Measurements from ENCODE around the gene VTN. TPM values are rescaled to one million over a fixed set of nuclear protein-coding genes. Genes with fewer than 3 reads are reported as not detected.
A peak's percentile ranks its signal among the peaks of the same experiment; 100 is the strongest.

VTN gene
- total and polyA plus RNA-seq, 11 donors, result 16.9 to 120 (median 65.3) TPM

DNA sequence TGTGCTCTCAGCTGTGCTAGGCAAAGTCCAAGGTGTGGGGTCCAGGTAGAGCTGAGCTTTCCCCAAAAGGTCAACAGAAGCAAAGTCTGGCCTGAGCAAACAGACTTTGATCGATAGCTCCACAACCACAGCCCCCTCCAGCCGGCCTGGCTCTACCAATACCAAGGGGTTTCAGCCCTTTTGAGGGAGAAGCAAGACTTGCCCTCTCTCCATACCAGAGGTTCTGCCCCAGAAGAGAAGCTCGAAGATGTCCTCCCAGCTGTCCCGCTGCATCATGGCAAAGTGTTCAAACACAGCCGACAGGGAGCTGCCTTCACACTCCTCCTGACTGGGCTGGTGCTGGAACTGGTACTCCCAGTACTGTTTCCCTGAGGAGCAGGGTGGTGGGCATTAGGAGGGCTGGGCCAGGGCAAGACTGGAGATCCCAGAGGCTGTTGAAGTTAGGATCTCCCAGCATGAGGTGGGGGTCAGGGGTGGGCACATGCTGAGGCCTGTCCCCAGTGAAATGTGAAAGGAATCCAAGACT lies 1.7 kb downstream of the VTN start:
- Histone ChIP-seq H3K4me1 (peaks cover 7 to 37% (median 24%) of the 10 kb centered on the region in 12 donors), H3K36me3 (peaks cover 0 to 24% (median 8%) of the 10 kb centered on the region in 9 donors), H3K4me3 (no peak overlapping the region), H3K9me3 (no peaks in the 10 kb centered on the region), H3K27me3 (no peaks in the 10 kb centered on the region), H3K27ac (peak overlapping the region in 1 of 12 donors; percentile 86)
- intact Hi-C loops (cut with DNase I), result no loop called here
- 81 to 92% (median 87%) methylated on average over 3 to 5 of the region's 5 CpGs for WGBS, 4 donors
- TF ChIP-seq POLR2A (IDR thresholded peaks at IDR 0.05), result no peak
- TF ChIP-seq, protein P1, sequence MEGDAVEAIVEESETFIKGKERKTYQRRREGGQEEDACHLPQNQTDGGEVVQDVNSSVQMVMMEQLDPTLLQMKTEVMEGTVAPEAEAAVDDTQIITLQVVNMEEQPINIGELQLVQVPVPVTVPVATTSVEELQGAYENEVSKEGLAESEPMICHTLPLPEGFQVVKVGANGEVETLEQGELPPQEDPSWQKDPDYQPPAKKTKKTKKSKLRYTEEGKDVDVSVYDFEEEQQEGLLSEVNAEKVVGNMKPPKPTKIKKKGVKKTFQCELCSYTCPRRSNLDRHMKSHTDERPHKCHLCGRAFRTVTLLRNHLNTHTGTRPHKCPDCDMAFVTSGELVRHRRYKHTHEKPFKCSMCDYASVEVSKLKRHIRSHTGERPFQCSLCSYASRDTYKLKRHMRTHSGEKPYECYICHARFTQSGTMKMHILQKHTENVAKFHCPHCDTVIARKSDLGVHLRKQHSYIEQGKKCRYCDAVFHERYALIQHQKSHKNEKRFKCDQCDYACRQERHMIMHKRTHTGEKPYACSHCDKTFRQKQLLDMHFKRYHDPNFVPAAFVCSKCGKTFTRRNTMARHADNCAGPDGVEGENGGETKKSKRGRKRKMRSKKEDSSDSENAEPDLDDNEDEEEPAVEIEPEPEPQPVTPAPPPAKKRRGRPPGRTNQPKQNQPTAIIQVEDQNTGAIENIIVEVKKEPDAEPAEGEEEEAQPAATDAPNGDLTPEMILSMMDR (IDR thresholded peaks at IDR 0.05), result no peak
- ATAC-seq, result no peak
- no peak for DNase-seq

DNA sequence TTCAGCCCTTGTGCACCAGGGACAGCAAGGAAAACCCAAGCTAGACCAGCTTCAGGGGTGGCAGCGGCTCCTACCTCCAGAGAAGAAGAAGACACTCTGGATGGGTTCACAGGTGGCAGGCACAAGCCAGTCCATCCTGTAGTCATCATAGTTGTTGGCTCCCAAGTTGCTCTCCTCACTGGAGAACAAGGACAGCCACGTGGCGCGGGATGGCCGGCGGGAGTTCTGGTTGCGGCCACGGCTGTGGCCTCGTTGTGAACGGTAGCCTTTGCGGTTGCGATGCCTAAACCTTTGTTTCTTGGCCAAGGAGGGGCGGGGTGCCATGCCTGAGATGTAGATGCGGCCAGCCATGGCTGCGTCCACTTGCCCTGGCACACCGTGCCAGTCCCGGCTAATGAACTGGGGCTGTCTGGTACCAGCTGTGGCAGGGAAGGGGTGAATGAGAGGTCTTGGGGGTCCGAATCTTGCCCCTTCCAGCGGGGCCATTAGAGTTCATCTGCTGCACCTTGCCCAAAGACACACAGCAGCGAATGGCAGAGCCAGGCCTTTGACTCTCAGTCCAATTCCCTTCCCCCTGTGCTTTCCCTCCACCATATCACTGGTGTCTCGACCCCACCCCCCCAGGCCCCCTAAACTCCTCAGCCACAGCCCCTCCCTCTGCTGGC lies 2.3 kb downstream of the VTN start:
- intact Hi-C loops (cut with DNase I), result no loop called here
- no peak for ATAC-seq
- no peak for DNase-seq
- Histone ChIP-seq H3K4me3 (no peak overlapping the region), H3K9me3 (no peaks in the 10 kb centered on the region), H3K36me3 (peaks cover 0 to 29% (median 14%) of the 10 kb centered on the region in 9 donors), H3K27ac (no peak overlapping the region), H3K4me1 (peaks cover 4 to 31% (median 18%) of the 10 kb centered on the region in 12 donors), H3K27me3 (no peaks in the 10 kb centered on the region)
- TF ChIP-seq, protein P1 (IDR thresholded peaks at IDR 0.05), result no peak
- no peak for TF ChIP-seq POLR2A (IDR thresholded peaks at IDR 0.05)
- WGBS, 4 donors, result 88 to 93% (median 92%) methylated on average over 17 to 21 of the region's 21 CpGs

DNA sequence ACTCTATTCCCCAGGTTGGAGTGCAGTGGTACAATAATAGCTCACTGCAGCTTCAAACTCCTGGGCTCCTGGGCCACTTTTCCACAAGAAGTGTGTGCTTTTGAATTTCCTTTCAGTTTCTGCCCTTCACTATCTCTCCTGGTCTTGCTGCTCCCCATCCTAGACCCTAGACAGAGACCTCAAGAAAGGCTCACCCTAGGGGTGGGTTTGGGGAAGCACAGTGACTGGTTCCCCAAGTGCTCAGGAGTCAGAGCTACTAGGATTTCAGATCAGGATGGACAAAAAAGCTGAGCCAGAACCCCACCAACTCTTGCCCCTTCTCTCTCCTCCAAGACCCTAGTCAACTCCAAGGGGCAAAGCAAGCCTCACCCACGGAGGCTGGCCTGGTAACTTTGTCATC lies 3.5 kb downstream of the VTN start:
- DNase-seq (no peak), ATAC-seq (no peak)
- H3K9me3 ChIP-seq, result no peaks in the 10 kb centered on the region
- intact Hi-C loops (cut with DNase I), result no loop called here
- peaks cover 0 to 40% (median 26%) of the 10 kb centered on the region in 9 donors for H3K36me3 ChIP-seq
- H3K27ac ChIP-seq, result no peak overlapping the region
- WGBS, 4 donors, result 71 to 92% (median 86%) methylated on average over 1 of the region's 1 CpG
- no peak for TF ChIP-seq POLR2A (IDR thresholded peaks at IDR 0.05)
- TF ChIP-seq, protein P1 (IDR thresholded peaks at IDR 0.05), result no peak
- no peaks in the 10 kb centered on the region for H3K27me3 ChIP-seq
- peaks cover 4 to 20% (median 10%) of the 10 kb centered on the region in 12 donors for H3K4me1 ChIP-seq
- no peak overlapping the region for H3K4me3 ChIP-seq

DNA sequence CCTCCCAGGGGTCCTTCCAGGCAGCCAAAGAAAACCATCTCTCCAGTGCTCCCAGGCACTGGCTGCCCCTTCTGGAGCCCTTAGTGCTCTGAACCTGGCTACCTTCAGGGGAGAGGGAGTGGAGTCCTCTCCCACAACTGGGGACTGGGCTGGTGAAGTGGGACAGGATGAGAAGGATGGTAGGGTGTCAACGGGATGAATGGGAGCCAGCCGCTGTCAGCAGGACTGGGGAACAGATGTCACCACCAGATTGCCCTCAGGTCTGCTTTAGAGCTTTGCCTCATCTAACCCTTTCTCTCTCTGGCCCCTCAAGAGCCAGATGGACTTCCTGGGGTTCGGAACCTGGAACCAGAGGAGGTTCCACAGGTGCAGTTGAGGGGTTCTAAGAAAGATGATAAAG lies 4.6 kb downstream of the VTN start:
- no peak for TF ChIP-seq POLR2A (IDR thresholded peaks at IDR 0.05)
- TF ChIP-seq, protein P1 (IDR thresholded peaks at IDR 0.05), result no peak
- H3K4me3 ChIP-seq, result no peak overlapping the region
- ATAC-seq (no peak), DNase-seq (no peak)
- H3K4me1 ChIP-seq, result peaks cover 2 to 9% (median 3%) of the 10 kb centered on the region in 12 donors
- peaks cover 0 to 51% (median 37%) of the 10 kb centered on the region in 9 donors for H3K36me3 ChIP-seq
- 89 to 94% (median 92%) methylated on average over 3 of the region's 3 CpGs for WGBS, 4 donors
- H3K27ac ChIP-seq, result no peak overlapping the region
- intact Hi-C loops (cut with DNase I), result no loop called here
- no peaks in the 10 kb centered on the region for H3K27me3 ChIP-seq
- H3K9me3 ChIP-seq, result no peaks in the 10 kb centered on the region
